NCI-H128 (cell line): Measurements from ENCODE around the gene ACTBL2.
"Not testable (repeated sequence)": the region's sequence is repeated elsewhere in the genome, so short reads cannot be mapped to it uniquely, and the experiment has no call there.

Experiments used
- DNase-seq: peaks from one replicate; lab custom pipeline; 2025; ENCODE audit not compliant: unreplicated experiment; lab: John Stamatoyannopoulos, UW

Gene ACTBL2

DNA sequence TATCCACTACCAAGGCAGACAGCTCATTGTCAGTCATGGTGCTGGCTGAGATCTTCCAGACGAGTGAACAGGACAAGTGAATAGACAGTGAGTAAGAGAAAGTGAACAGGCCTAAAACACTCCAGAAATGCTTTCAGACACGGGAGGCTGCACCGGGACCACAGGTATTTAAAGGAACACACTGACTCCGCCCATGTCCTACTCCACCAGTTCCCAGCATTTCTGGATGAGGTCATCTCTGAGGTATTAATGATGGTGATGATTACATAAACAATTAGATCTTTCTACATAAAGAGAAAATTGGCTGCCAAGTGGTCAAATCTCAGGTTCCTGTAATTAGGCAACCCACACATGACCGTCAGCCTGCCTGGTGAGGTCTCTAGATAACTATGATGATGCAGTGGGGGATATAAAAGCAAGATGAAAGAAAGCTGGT is at the start of gene ACTBL2:
TSS of gene ACTBL2 (minus strand) at position 141 of the 436 bp plus-strand sequence. CDS start at position 37, 104 bp downstream.
- DNase-seq: no peak

DNA sequence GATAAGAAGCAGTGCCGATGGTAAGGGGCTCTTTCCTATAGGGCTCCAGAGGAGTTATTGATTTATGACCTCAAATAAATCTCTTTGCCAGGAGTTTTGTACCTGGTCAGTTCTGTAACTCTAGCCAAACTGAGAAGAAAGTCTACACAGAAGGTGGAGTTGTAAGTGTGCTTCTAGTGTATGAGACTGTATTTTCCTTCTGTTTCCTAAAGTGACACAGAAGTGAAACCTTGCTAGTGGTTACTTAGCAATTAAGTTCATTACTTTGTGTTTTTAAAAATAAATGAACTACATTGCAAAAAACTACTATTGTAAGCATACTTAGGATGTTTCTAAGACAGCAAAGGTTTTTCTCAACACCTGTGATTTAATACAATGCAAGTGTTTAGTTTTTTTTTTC is 48.7 kb upstream of the ACTBL2 start:
- no peak for DNase-seq

DNA sequence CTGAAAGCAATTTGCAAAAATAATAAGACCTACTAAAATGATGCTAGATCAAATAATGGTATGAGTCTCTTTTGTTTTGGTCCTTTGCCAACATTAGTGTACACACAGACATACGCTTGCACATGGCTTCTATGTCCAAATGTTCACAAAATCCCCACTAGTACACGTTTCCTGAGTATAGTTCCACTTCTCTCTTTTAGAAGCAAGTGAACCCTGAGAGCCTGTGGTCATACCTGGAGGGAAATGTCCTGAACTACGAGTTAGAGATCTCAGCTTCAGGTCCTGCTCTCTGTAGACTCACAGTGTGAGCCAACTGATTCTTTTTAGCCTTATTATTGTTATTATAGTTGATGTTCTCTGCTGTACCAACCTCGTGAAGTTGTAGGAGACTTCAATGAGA is 47.3 kb upstream of the ACTBL2 start:
- no peak for DNase-seq

DNA sequence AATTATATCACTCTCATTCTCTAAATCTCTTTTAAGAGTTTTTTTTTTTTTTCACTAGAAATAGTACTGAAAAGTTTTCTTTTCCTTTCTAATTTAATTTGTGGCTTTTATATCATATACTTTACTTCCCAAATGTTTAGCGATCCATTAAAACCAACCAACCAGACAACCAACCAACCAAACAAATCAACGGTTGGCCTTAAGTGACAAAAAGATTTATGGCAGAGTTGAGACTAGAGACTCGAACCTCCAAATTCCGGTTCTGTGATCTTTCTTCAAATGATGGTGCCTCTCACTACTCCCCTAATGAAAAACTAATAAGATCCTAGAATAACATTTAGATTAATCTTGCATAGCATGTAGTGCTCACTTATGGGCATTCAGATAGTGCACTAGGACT is 45.3 kb upstream of the ACTBL2 start:
- no peak for DNase-seq

DNA sequence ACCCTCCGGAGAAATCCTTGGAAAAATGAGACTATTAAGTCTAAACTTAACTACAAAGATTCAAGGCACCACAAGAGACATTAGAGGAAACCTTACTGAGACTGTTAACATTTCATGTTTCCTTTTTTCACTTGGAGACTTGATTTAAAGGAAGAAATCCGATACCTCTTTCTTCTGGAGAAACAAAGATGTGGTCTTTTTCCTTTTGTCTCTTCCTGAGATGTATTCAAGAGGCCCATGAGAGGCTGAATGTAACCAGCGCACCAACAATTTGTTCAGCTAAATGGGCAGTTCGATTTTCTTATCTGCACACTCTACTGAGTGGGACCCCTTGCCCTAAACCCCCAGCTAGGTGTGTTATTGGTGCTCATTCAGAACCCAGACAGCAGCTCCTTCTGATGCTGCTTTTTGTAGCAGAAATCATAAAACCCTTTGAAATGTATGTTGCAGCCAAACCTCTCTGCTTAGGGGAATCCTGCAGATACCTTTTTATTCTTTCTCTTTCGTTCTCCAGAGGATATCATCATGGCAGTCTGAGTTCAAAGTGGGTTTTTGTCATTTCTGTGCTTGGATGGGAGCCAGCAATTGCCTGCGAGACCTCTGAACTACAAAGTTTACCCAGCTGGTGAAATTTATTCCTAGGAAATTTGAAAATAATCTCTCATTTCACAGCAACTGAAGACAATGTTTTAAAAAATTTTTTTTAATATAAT is 41.9 kb upstream of the ACTBL2 start:
- no peak for DNase-seq

DNA sequence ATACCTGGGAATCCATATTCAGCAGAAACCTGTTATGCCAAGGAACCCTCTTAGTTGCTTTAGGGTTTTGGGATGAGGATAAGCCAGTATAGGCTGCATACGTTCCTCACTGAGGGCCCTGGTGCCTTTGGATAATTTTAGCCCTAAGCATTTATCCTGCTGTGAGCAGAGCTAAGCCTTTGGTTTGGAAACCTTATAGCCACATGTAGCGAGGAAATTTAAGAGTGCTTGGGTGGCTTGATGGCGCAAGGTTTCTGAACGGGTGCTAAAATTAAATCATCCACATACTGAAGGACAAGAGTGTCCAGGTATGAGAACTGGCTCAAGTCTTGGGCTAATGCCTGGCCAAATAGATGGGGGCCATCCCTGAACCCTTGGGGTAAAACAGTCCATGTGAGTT is 39.9 kb upstream of the ACTBL2 start:
- not testable (repeated sequence) for DNase-seq

DNA sequence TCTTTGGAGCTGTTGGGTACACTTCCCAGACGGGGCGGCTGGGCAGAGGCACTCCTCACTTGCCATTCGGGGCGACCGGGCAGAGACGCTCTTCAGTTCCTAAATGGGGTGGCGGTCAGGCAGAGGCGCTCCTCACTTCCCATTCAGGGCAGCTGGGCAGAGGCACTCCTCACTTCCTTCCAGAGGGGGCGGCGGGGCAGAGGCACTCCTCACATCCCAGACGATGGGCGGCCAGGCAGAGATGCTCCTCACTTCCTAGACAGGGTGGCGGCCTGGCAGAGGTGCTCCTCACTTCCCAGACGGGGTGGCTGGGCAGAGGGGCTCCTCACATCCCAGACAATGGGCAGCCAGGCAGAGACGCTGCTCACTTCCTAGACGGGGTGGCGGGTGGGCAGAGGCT is 35.8 kb upstream of the ACTBL2 start:
- DNase-seq: not testable (repeated sequence)

DNA sequence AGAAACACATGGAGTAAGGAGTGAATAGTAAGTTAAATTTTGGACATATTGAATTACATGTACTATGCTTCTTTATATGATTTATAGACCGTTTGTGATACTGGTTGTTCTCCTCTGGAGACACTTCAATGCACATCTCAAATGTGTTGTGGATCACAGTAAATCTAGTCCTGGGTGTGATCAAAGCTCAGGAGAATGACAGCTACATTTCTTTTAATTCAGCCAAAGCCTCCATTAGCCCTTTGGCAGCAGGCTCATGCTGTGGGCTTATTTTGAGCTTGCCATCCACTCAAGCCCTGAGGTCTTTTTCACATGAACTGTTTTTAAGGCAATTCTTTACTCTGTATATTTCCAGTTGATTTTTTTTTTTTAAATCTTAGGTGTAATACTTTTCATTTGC is 34.6 kb upstream of the ACTBL2 start:
- DNase-seq: no peak

DNA sequence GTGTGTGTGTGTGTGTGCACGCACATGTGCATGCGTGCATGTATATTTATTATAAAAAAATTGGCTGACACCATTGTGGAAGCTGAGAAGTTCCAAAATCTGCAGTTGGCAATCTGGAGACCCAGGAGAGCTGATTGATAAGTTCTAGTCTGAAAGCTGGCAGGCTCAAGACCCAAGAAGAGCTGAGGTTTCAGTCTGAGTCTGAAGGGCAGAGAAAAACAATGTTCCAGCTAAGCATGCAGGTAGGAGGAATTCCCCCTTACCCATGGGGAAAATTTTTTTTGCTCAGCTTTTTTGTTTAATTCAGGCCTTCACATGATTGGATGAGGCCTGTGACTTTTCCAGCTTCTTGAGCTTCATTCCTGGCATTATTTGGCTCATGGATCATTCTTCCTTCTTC is 31.2 kb upstream of the ACTBL2 start:
- DNase-seq: no peak

DNA sequence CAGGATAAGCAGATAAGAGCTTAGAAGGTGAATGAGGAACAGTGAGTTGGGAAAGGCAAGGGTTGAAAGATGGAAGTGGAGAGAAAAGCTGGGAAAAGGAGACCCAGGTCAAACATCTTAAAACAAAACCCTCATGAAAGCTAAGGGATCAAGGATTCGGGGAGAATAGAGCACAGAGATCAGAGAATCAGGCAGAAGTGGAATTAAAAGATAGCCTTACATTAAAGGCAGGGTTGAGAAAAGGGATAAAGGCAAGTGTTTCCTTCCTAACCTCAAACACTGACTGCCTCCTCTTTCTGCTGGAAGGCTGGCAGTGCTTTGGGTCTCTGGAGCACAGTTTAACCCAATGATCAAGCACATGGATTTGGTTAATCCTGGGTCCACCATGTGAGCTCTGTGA is 28.7 kb upstream of the ACTBL2 start:
- DNase-seq: no peak

DNA sequence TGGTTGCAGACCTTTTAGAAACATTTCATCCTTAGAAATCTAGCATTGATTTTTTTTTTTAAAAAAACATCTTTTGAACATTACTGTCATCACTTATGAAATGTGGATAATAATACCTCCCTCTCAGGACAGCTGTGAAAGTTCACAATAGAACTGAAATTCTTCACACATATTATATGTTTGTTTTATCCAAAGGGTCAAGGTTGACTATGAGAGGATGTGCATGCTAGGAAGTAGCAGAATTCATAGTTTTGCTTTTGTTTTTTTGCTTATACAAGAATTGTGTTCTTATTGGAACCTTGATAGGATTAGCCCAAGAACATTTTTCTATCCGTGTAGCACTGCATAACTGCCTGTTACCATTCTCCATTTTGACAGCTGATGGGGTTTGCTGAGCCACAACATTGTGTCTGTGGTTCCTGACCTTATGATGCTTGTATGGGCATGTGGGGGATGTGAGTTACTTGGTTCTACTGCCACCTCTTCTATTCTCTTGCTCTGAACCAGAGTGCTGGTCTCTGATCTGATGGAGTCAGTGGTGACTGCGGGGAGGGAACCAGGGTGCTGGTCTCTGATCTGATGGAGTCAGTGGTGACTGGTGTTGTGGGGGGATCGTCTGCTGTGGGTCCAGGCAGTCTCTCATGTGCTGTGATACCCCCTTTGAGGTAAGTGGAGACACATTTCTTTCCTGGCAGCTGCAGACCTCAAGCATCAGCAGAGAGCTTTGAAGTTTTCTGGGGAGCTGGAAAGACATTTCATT is 27.1 kb upstream of the ACTBL2 start:
- DNase-seq: no peak

DNA sequence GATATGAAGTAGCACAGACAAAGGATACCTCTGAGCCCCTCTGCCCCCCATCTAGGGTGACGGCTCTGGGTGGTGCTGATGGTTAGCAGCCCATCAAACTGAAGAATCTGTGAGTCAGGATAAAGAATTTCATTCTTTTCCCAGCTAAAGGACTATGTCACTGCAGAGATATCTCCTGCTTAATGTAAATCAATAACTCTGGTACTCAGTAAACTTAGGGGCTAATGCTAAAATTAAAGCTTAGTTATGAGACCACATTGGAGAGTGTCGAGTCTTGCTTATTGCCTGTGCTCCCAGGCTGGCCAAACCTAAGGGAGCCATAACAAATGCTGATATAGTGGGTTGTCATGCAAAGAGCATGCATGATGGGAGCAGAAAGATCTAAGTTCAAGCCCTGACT is 25.6 kb upstream of the ACTBL2 start:
- DNase-seq: no peak

DNA sequence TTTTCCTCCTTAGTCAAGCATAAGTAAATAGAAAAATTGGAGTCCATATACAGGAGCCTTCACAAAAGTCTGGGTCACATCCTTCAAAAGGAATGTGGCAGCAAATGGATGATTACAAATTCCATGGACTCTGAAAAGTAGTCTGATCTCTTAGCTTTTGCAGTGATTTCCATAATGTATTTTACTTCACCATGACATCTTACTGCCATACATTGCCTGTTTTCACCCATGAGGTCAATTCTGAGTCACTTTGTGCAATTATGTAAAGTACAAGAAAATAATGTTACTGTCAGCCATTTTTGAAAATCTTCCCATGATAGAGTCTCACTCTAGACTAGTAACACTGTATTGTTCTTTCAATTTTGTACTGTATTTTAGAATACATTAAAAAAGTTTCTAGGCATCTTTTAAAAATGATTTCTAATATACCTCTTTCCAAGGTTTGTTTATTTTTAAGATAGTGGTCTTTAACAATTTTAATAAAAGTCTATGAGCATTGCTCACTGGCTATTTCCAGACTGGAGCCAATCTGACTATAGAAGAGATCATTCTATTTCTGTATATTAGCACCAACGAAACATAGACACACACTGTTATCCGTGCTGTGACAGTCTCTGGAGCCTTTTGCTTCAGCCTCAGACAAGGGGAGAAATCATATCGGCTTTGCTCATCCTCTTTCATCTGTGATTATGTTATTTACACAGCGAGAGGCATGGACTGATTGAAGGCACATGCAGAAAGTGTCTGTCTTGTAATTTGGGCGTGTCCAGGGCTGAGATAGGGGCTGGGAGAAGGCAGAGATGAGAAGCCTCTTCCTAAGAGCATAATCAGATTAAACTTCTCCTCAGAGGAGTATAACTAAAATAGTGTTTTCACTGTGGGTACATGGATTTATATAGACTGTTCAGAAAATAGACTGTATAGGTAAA is 22.9 kb upstream of the ACTBL2 start:
- DNase-seq: no peak

DNA sequence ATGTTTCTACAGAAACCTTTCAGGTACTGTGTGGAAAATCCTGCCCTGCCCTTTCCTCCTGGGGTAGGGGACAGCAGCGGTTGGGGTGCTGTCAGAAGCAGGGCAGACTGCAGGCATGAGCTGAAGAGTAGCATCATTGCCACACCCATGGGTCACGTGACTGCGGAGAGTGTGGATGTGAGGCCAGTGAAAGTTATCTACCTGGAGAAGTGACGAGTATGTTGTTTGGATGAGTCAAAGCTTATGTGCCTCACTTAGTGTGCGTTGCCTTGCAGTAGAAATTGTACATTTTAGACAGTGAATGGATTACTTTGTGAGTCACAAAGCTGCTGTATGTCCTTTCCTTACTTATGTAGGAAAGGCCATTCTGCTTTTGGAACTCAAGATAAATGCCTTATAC is 21.7 kb upstream of the ACTBL2 start:
- DNase-seq: no peak

DNA sequence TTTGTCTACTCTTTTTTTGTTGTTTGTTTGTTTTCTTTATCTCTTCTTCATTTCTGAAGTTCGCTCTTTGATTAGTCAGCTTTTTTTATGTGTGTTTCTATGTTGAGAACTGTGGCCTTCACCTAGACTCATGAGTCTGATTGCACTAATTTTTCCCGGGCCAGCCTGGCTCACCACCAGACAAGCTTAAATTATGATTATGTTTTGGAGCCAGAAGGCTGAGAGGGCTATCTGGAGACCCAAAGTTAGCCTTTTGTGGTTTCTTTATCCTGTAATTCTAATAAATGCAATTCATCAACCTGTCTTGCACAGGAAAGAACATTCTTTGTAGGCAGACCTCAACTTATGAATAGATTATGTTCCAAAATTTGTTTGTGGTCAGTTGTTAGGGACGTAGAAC is 20.8 kb upstream of the ACTBL2 start:
- no peak for DNase-seq

DNA sequence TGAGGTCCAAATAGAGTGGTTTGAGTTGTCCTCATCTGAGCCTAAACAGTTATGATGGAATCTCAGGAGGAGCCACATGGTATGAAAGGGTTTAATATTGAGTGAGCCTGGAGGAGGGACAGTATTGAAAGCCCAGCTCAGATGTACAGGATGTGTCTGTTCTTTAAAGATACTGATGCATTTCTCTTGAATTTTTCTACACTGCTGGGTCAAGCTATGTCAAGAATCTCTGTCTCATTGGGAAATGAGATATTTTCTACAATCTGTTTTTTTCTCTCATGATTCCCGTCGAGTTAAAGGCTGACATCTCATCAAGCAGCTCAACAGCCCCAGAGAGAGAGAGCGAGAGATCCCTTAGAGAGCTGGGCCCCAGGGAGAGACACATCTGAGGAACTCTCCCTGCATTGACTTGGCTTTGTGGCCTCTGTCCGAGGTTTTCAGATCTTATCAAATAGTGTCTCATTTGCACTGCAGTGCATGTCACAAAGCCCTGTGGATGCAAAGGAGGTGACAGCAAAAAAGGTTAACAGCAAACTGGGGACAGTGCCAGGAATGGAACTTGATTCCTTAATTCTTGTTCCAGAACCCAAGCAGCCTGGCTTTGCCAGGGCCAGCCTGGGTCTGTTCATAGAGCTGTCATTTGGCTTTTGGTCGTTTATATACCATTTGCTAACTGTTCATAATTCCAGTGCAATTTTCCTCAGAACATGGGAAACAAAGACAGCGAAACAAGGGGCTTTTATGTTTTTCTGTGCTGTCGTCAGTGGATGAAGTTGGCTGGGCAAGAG is 19.0 kb upstream of the ACTBL2 start:
- no peak for DNase-seq

DNA sequence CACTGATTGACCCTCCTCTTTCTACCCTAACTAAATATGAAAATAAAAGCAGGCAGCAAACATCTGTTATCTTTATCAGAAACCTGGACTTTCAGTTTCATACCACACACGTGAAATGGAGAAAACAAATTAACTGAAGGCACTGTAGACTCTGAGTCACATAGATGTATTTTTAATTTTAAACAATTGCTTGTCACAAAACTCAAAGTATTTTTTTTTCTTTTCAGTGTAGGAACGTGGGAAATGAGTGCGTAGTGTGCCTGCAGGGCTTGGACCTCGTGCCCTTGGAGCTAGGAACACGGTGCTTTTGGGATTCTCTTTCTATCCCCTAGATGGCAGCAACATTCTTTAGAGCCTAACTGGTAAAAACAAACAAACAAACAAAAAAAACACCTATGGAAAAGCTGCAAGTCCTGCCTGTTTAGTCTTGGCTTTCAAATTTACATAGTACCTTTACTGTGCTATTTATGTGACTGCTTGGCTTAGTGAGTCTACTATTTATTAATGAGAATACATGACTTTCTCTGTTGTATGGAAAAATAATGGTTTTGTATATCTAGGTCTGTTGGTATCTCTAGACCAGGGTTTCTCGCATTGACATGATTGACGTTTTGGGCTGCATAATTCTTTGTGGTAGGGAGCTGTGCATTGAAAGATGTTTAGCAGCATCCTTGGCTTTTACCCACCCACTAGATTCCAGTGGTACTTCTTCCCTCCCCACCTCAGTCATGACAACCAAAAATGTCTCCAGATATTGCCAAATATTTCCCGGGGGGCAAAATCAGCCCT is 16.8 kb upstream of the ACTBL2 start:
- no peak for DNase-seq

DNA sequence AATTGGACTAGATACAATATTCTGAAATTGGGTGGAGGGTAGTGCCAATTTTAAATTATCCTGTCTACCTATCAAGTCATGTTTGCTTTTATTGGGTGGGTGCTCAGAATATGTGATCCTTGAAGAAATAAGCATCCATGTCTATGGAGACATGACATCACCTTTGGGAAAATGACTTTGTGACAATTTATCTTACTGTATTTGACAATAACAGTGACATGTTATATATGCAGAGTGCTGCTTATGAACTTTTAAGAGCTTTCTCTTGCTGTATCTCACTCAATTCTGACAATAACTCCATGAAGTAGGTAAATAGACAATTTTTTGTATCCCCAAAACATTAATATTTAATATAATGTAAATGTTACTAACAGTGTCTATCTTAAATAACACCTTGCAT is 15.1 kb upstream of the ACTBL2 start:
- no peak for DNase-seq

DNA sequence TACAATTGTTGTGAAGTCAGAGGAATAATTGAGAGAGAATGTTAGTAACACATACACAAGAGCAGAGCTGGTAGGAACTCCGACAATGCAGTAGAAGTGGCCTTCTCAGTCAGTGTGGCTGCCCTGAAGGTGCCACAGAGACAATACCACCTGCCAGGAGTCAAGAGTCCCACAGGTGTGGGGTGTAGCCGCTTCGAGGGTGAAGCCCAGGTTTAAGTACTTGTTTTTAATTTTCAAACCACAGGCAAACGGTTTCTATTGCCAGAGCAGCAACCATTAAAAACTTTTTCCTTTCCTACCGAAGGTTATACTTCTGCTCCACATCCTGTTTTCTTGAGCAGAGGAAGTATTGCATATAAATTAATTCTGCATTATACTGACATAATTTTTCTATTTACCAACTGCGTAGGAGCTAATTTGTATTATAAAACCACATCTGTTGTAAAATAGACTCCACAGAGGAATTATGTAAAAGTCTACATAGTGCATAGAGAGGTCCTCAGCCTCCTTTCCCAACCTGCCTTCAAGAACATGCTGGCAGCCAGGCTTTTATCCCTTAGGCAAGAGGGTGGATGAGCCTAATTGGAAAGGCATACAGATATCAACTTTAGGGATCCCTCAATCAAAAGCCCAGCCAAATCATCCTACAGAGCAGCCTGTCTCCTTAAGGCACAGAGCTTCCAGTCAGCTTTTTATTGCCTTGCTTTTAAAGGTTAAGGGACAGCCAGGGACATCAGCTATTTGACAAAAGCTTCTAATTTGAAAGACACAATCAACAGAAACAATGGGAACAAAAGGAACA is 12.9 kb upstream of the ACTBL2 start:
- no peak for DNase-seq
